IPS DF 4.7 (cell line): ENCODE measurements around the gene RUSF1.
"Not testable (repeated sequence)": the region's sequence is repeated elsewhere in the genome, so short reads cannot be mapped to it uniquely, and the experiment has no call there.

Experiments
- DNase-seq: peaks from one replicate; pipeline ENCODE4 v3.0.0-alpha.2; 2013; ENCODE audit warnings: low spot score; ENCODE audit errors: extremely low read depth

Gene RUSF1

GRCh38 chr16:31487071-31487719 is 21.0 kb downstream of the RUSF1 start:
- DNase-seq: no peak

DNA sequence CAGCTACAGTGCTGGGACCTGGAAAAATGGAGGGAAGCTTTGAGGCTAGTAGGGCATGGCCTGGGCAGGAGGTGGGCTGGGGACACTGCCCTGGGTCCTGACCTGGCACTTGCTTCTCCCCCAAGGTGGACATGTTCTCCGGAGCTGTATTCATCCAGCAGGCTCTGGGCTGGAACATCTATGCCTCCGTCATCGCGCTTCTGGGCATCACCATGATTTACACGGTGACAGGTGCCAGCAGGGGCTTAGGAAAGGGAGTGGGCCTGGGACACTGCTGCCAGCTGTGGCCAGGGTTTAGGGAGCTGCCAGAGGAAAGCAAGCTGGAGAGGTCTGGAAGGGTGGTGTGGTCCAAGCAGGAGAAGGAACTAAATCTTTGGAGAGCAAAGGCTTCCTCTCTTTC is 22.1 kb downstream of the RUSF1 start:
- no peak for DNase-seq

DNA sequence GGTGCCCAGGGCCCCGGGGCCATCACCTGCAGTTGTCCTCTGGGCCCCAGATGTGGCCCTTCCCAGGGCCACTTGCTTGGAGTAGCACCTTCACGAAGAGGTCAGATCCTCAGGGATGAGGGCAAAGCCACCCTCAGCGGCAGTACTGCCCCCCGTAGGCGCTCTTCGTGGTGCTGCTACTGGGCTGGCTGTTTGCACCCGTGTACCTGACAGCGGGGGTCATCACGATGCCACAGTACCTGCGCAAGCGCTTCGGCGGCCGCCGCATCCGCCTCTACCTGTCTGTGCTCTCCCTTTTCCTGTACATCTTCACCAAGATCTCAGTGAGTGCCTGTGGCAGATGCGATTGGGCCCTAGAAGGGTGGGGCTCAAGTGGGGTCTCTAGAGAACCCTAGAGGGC is 22.6 kb downstream of the RUSF1 start:
- DNase-seq: no peak

- DNase-seq: no peak
These were observed 23.6 kb downstream of the RUSF1 start for GRCh38 chr16:31484491-31485171.

GRCh38 chr16:31484048-31484447 is 24.1 kb downstream of the RUSF1 start:
- not testable (repeated sequence) for DNase-seq

GRCh38 chr16:31483081-31483480 is 25.1 kb downstream of the RUSF1 start, which contains the start of gene SLC5A2:
Gene SLC5A2, plus strand, starts transcription at chr16:31483123. Its CDS starts 14 bp downstream, at chr16:31483137.
- DNase-seq: no peak

DNA sequence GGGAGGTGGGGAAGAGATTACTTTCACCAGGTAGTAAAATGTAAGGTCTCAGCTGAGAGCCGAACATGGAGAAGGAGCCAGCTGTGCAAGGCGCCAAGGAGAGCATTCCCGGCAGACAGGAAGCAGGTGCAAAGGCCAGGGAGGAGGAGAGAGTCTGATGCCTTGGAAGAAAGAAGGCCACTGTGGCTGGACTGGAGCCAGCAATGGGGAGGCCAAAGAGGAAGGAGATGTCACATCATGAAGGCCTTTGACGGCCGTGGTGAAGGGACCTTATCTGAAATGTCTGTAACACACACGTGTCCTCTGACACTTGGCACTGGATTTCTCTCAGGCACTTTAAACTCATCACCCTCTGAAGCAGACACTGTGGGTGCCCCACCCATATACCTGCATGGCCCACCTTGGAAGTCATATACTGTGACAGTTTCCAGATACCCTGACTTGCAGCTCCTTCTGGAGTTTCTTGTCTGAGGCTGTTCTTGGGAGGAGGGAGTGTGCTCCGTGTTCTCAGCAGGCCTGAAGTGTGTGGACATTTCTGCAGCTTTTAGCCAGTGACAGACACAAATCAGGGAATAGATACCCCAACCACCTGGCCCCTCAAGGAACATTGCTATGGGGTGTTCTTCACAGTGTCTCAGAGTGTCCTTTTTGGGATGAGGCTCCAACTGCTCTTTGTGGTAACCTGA is 27.2 kb downstream of the RUSF1 start:
- no peak for DNase-seq

GRCh38 chr16:31479751-31480150 is 28.4 kb downstream of the RUSF1 start:
- DNase-seq: no peak

- DNase-seq: no peak
These were observed 29.2 kb downstream of the RUSF1 start for GRCh38 chr16:31478956-31479355.

DNA sequence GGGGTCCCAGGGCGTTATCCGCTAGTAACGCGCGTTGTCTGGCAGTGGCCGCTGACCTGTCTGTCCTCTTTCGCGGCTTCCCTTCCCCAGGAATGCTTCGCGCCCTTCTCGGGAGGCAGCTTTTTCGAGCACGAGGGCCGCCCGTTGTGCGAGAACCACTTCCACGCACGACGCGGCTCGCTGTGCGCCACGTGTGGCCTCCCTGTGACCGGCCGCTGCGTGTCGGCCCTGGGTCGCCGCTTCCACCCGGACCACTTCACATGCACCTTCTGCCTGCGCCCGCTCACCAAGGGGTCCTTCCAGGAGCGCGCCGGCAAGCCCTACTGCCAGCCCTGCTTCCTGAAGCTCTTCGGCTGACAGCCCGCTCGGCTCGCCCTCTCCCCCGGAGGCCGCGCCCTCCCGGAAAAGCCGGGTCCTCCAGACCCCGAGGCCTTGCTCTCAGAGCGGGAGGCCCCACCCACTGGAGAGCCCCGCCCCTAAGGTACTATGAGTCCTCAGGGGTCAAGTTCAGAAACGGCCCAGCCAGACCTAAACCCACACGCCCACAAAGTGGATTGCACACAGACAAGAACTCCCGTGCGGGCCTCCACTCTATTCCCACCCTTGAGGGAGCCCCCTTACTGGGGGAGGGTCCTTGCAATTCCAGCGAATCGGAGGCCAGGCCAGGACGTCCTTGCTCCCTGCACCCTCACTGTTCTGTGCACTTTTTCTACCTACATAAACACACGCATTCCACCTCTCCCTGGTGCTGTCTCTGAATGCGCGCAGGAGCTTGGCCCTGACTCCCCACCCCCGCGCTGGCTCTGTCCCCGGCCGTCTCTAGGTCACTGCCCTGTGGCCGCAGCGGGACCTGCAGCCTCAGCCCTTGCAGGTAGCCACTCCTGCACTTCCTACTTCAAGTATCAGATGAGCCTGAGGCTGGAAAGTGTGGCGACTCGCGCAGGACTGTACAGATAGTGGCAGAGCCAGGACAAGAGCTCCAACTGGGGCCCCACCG is 30.7 kb downstream of the RUSF1 start:
- DNase-seq: no peak

DNA sequence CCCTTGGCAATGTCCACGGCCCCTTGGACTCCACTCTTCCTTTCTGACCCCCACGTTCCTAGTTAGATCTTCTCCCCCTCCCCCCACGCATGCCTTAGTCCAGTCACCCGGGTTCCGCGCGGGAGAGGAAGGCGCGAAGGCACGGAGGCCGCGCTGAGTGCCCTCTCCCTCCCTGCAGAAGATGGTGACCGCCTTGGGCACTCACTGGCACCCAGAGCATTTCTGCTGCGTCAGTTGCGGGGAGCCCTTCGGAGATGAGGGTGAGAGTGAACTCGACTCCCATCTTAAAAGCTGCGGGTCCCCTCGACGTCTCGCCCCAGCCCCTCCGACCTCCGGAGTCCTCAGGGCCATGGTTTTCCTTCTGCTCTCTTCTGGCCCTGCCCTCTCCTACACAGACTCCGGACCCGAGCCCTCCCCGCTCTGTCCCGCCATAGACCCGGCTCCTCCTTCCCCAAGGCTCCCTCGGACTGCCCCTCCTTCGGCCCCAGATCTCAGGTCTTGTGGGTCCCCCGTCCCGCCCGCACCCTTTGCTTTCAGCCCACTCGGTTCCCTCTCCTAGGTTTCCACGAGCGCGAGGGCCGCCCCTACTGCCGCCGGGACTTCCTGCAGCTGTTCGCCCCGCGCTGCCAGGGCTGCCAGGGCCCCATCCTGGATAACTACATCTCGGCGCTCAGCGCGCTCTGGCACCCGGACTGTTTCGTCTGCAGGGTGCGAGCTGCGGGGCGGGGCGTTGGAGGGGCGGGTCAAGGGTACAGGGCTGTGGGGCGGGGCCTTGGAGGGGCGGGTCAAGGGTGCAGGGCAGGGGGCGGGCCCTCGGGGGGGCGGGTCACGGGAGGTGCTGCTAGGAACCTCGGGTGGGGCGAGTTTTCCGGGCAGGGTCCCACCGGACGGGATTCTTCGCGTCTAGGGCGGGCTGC is 31.6 kb downstream of the RUSF1 start:
- DNase-seq: no peak

DNA sequence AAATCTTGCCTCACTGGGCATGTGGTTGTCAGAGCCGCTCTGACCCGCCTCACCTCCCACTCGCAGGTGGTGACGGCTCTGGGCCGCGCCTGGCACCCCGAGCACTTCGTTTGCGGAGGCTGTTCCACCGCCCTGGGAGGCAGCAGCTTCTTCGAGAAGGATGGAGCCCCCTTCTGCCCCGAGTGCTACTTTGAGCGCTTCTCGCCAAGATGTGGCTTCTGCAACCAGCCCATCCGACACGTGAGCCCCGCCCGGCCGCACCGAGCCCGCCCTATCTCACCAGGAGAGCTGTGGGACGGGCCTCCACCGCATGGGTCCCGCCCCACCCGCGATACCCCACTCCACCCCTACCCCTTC is 32.3 kb downstream of the RUSF1 start:
- DNase-seq: no peak

DNA sequence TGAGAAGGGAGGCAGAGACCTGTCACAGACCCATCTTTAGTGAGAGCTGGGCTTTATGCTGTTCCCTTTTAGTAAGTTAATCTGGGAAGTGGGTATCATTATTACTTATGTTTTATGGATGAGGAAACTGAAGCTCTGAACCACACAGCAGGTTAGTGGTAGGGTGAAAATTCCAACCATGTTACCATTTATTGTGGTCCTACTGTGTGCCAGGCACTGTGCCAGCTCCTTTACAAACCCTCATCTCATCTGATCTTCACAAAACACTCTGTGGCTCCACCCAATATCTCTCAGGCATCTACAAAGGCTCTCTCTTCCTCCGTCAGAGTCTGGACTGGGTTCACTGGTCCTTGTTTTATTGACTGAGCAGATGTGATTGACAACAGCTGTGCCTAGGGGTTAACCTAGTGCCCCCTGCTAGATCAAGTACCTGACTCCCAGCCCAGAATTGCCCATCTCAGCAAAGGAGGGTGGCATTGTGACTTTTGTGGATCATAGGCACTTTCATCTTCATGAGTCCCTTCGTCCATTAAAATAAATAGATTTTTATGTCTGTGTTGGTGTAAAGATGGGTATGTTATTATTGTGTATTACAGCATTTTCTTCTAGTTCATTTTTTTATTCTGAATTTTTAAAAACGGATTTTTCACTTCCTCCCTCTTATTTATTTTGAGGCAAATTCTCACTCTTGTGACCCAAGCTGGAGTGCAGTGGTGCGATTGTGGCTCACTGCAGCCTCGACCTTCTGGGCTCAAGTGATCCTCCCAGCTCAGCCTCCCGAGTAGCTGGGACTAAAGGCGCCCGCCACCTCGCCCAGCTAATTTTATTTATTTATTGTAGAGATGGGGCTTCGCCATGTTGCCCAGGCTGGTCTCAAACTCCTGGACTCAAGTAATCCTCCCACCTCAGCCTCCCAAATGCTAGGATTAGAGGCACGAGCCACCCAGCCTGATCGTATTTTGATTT is 33.1 kb downstream of the RUSF1 start:
- DNase-seq: no peak

- DNase-seq: no peak
These were observed 33.9 kb downstream of the RUSF1 start for GRCh38 chr16:31474173-31474714.

GRCh38 chr16:31473264-31473984 is 34.8 kb downstream of the RUSF1 start:
- DNase-seq: no peak

DNA sequence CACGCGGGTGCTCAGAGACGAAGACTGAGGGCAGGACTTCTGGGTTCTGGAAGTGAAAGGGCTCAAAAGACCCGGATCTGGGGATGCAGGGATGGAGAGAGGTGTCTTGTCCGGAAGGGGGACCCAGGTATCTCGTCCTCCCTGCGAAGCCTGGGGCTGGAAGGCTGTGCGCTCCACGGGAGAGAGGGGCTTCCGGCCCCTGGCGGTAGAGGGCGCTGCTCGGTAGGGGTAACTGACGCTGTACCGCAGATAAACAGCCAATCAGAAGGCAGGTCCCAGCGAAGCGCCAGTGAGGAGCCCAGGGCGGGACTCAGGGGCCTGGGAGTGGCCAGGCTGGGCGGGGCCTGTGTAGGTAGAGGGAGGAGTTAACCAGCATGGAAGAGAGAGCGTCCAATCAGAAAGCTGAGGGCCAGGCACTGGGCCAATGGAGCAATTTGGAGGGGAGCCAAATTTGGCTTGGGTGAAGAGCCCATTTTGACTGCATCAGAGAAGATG is 35.4 kb downstream of the RUSF1 start:
- DNase-seq: no peak

- DNase-seq: no peak
These were observed 36.1 kb downstream of the RUSF1 start, which contains the start of gene TGFB1I1 for GRCh38 chr16:31471875-31472708. Gene TGFB1I1, plus strand, starts transcription at chr16:31472152. Its CDS starts 37 bp downstream, at chr16:31472189.
